ENCODE data around the gene TPH2.

TPH2 gene

GRCh38 chr12:71973687-71974086, 35.0 kb downstream of the TPH2 start:
- no peak overlapping the region for H3K4me3 ChIP-seq (ENCODE audit: low read depth, low read length)
- no peak for TF ChIP-seq CTCF (IDR thresholded peaks at IDR 0.05; ENCODE audit: low read depth, low read length)

GRCh38 chr12:71980538-71980937, 41.9 kb downstream of the TPH2 start:
- no peak overlapping the region for H3K4me3 ChIP-seq (ENCODE audit: low read depth, low read length)
- no peak for TF ChIP-seq CTCF (IDR thresholded peaks at IDR 0.05; ENCODE audit: low read depth, low read length)

- no peak for TF ChIP-seq CTCF (IDR thresholded peaks at IDR 0.05; ENCODE audit: low read depth, low read length)
- H3K4me3 ChIP-seq (ENCODE audit: low read depth, low read length): no peak overlapping the region
These were observed 42.5 kb downstream of the TPH2 start for GRCh38 chr12:71981149-71981548.

GRCh38 chr12:71994715-71995114, 56.1 kb downstream of the TPH2 start:
- TF ChIP-seq CTCF (IDR thresholded peaks at IDR 0.05; ENCODE audit: low read depth, low read length): no peak
- H3K4me3 ChIP-seq (ENCODE audit: low read depth, low read length): no peak overlapping the region

- TF ChIP-seq CTCF (IDR thresholded peaks at IDR 0.05; ENCODE audit: low read depth, low read length): no peak
- H3K4me3 ChIP-seq (ENCODE audit: low read depth, low read length): no peak overlapping the region
These were observed 61.1 kb downstream of the TPH2 start for GRCh38 chr12:71999795-72000194.

GRCh38 chr12:72000969-72001648, 62.5 kb downstream of the TPH2 start:
- no peak overlapping the region for H3K4me3 ChIP-seq (ENCODE audit: low read depth, low read length)
- TF ChIP-seq CTCF (IDR thresholded peaks at IDR 0.05; ENCODE audit: low read depth, low read length): no peak

GRCh38 chr12:72006766-72007165, 68.1 kb downstream of the TPH2 start:
- H3K4me3 ChIP-seq (ENCODE audit: low read depth, low read length): no peak overlapping the region
- no peak for TF ChIP-seq CTCF (IDR thresholded peaks at IDR 0.05; ENCODE audit: low read depth, low read length)
